Epithelial cell of prostate (primary cell): ENCODE results near the gene SGCD.

Experiments
- DNase-seq: peaks from one replicate; pipeline ENCODE4 v3.0.0-alpha.2; 2011; ENCODE audit warnings: low read depth, low spot score
- H3K27ac ChIP-seq: fragments of 450-650 bp; 2 replicates; pipeline ENCODE4 v1.5.1; 2017; ENCODE audit warnings: mild to moderate bottlenecking

The SGCD gene

GRCh38 chr5:156399323-156399722, 72.4 kb downstream of the SGCD start:
- no peak for DNase-seq

DNA sequence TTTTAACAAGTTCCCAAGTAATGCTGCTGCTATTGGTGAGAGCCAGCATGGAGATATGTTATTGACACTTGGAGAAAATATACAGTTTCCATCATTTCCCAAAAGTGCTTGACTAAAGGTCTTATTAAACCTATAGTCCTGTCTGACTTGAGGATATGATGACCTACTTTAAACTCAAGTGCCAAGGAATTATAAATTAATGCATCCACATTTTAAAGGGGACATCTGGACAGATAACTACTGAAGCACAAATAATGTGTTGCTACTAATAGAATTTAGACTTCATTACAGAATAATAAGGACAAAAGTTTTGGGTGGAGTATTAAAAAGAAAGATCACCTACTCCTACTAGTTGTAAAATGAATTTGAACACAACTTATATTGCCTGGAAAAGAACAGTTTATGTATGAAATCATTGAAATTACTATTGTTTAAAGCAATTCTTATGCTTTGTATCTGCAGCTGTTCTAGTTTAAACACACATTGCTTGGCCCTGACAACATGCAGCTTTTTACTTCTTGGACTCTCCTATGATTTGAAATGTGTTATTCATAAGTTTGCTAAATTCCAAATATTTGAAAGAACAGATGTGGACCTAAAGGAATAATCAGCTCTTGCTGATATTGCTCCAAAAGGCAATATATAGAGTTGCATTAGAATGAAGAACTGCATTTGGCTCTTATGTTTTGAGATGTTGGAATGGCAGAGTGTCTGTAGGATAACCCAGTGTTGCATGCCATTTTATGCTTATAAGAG, 73.4 kb downstream of the SGCD start:
- H3K27ac ChIP-seq, result no peak overlapping the region
- DNase-seq, result no peak

More at GRCh38 chr5:156399323-156399722, 72.4 kb downstream of the SGCD start:
- no peak overlapping the region for H3K27ac ChIP-seq

DNA sequence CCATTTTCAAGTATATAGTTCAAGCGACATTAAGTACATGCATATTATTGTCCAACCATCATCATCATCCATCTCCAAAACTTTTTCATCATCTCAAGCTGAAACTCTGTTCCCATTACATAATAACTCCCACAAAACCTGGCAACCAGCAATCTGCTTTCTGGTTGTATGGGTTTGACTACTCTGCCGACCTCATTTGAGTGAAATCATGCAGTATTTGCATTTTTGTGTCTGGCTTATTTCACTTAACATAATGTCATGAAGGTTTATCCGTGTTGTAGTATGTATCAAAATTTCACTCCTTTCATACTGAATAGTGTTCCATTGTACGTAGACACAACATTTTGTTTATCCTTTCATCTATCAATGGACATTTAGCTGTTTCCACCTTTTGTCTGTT, 74.8 kb downstream of the SGCD start:
- DNase-seq, result no peak
- H3K27ac ChIP-seq, result no peak overlapping the region

- no peak overlapping the region for H3K27ac ChIP-seq
- no peak for DNase-seq
Observed at GRCh38 chr5:156402387-156402921, 75.5 kb downstream of the SGCD start.

- no peak for DNase-seq
- no peak overlapping the region for H3K27ac ChIP-seq
Observed at GRCh38 chr5:156405988-156406387, 79.0 kb downstream of the SGCD start.

DNA sequence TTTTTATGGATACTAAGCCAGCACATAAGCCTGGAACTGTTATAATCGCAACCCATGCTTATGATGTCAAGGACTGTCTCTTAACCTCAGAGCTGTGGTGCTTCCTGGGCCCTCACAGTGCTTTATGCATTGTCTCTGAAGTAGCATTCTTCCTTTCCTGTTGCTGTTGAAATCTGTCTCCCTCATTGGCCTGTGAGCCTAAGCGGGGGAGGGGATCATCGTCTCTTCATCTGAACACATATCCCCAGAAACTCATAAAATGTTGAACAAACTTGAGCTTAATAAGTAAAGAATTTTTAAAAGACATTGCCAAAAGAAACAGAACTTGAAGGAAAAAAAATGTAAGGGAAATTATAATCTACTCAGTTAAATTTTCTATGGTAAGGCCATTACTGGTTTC, 80.3 kb downstream of the SGCD start:
- DNase-seq, result no peak
- no peak overlapping the region for H3K27ac ChIP-seq

- no peak overlapping the region for H3K27ac ChIP-seq
- no peak for DNase-seq
Observed at GRCh38 chr5:156409834-156410233, 82.9 kb downstream of the SGCD start.

DNA sequence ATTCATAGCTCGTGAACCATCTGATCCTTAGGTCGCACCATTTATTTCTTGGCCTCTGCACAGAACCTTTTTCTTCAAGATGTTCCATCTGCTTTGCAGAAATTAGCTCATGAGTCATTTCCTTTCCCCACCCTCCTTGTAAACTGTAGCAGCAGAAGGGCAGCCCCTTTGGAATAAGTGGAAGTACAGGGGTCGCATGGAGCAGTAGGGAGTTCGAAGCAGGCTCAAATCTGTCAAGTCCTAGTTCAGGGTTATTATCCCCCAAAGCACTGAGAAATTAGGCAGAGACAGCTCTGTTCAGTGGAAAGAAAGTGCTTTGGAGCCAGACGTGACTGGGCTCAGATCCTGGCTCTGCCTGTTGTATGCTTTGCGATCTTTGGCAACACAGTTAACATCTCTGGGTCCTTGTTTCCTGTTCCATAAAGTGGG, 84.2 kb downstream of the SGCD start:
- no peak overlapping the region for H3K27ac ChIP-seq
- no peak for DNase-seq

DNA sequence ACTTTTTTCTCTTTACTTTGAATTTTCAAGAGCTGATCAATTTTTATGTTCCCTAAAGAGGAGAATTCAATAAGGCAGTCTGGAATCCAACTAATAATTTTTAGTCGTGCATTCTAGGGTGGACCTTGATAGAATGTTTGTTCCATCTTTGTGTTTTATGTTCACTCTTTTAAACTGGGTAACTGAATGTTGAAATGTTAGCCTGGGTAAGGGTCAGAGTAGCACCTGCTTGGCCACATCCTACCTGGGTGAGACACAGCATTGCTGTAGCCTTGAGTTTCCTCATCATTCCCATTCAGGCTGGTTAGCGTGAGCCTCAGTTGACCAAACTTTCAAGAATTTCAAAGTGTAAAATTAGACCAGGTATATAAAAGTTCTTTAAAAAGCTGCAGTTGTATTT, 85.0 kb downstream of the SGCD start:
- H3K27ac ChIP-seq, result no peak overlapping the region
- no peak for DNase-seq

- H3K27ac ChIP-seq, result no peak overlapping the region
- no peak for DNase-seq
Observed at GRCh38 chr5:156414391-156414790, 87.4 kb downstream of the SGCD start.

GRCh38 chr5:156419661-156420060, 92.7 kb downstream of the SGCD start:
- DNase-seq, result no peak
- H3K27ac ChIP-seq, result no peak overlapping the region

DNA sequence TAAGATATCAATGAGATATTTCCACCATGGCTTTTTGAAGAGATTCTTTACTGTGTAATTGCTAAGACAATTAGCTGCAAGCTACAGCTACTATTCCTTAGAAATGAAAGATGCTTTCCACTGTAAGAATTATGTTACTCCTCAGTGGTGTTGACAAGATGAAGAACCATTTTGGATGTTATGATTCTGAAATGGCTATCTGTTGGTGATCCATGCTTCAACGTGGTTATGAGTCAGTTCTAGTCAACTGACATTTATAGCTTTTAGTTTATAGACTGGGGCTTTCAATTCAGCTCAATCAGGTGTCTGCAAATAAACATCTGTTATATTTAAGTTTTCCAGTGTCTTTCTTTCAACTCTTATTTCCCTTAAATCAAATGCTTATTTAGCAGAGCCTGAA, 93.7 kb downstream of the SGCD start:
- no peak for DNase-seq

GRCh38 chr5:156421798-156422197, 94.8 kb downstream of the SGCD start:
- no peak for DNase-seq
- H3K27ac ChIP-seq, result no peak overlapping the region

More for the DNA sequence above, 93.7 kb downstream of the SGCD start:
- no peak overlapping the region for H3K27ac ChIP-seq

DNA sequence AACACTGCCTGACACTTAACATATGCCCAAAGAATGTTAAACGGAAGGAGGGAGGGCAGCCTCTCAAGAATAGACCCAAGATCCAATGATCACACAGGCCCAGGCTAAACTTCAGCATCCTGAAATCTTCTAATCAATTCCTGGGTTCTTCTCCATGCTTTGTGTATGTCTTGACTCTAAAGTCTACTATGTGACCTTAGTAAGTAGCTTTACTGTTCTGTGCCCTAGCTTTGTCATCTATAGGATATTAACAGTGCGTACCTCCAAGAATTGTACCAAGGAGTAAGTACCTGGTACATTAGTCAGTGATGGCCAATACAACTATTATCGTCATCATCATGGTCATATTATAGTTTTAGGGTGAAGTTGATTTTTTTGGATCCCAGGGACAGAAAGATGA, 96.6 kb downstream of the SGCD start:
- DNase-seq, result no peak
- H3K27ac ChIP-seq, result no peak overlapping the region

- no peak for DNase-seq
- H3K27ac ChIP-seq, result no peak overlapping the region
Observed at GRCh38 chr5:156427315-156427714, 100.4 kb downstream of the SGCD start.

DNA sequence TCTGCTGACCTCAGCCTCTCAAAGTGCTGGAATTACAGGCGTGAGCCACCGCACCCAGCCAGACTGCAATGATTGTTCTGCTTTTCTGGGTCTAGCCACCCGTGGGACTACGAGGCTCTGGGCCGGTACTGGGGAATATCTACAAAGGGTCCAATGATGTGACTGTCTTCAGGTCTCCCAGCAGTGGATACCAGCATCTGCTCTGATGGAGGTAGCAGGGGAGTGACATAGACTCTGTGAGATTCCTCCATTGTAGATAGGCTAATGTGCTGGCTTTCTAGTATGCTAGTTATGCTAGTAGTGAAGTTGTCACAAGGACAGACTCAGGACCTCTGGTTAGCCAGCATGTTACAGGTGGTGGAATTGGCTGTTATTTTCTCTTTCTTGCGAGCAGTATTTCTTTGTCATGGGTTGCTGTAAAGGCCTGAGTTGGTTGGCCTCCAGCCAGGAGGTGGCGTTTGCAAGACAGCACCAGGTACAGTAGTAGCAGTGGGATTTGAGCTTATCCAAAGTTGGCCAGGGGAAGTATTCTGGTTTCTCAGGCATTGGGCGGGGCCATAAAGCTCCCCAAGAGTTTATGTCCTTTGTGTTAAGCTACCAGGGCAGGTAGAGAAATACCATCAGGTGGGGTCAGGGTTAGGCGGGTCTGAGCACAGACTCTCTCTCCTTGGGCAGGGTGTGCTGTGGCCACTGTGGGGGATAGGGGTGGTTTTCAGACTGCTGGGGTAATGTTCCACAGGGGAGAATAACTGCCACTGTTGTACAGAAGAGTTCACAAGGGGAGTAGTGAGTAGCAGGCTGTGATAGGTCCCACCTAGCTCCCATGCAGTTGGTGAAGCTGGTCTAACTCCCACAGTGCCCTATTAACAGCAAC, 105.2 kb downstream of the SGCD start:
- no peak overlapping the region for H3K27ac ChIP-seq

DNA sequence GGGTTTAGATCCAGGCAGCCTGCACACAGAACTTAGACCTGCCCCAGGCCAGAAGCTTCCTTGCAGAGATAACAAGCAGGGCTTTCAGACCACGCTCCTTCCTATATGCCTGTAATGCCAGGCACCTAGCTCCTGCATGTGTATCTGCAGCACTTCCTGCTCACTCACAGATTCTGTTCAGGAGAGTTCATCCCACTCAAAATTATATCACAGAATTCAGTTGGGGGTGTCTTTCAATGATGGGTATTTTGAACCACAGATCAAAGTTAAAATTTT, 105.8 kb downstream of the SGCD start:
- no peak for DNase-seq
- no peak overlapping the region for H3K27ac ChIP-seq

More for the DNA sequence above, 105.2 kb downstream of the SGCD start:
- DNase-seq, result no peak

DNA sequence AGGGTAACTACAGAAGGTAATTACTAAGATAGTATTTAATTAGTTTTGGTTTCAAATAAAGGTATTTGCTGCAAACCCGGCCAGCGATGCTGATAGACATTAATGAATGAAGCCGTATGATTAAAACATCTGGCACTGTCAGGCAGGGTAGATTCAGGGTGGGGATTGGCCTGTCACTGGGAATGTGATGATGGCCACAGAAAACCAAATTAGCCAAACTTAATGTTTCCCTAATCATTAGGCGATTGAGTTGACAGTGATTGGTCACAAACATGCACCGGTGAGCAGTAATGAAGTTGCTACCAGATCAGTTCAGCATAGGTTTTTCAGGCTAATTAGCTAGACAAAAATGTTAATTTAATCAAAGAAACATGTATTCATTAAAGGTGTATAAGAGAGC, 107.5 kb downstream of the SGCD start:
- H3K27ac ChIP-seq, result no peak overlapping the region

GRCh38 chr5:156435101-156435500, 108.1 kb downstream of the SGCD start:
- no peak overlapping the region for H3K27ac ChIP-seq
- no peak for DNase-seq

More for the DNA sequence above, 107.5 kb downstream of the SGCD start:
- DNase-seq, result no peak

DNA sequence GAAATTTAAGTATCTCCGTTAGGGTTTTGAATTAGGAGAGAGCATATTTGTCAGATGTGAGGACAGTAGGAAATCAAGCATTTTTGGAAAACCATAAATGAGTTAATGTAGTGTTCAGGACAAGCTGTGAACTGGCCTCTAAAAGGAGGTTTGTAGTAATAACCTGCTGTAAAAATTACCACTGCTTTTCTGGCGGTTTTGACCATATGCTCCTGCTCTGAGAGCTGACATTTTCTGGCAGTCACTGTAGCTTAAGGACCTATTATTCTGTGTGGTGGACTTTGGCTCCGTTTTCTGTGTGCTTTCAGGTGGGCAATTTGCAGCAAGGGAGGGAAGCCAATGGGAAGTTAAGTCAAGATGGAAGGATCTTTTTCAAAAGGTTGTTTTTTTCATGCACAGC, 111.1 kb downstream of the SGCD start:
- H3K27ac ChIP-seq, result no peak overlapping the region
- no peak for DNase-seq

DNA sequence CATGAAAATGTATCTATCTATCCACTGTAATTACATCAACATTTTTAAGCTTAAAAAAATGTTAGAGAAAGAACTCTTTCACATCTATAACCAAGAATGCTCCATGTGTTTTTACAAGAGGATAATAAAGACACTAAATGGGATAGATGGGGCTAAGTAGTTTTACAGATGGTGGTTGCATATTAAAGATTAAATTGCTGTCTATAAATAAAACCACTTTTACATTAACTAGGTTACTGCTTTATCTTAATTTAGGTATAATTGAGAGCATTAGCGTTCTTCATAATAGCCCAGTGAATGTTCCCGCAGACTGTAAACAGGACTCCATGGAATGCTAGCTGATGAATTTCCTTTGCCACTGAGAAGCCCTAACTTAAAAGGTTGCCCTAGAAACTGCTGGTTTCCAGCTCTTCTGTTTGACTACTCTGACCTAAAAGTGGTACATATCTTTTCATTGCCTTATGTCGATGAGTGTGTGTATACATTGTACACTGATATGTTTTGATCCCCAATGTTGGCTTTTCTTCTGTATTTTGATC, 117.9 kb downstream of the SGCD start:
- no peak overlapping the region for H3K27ac ChIP-seq
- DNase-seq, result no peak
